Lower leg skin (tissue), 3 donors: ENCODE results near the gene EPHA2.

Source experiments
- POLR2A ChIP-seq, 2 donors: fragments of 450-650 bp; IDR thresholded peaks; one replicate each; pipeline ENCODE4 v1.6.1; 2016 to 2017; ENCODE audit warnings: antibody characterized with exemption in 2 of 2, mild to moderate bottlenecking in 1 of 2, moderate library complexity in 1 of 2
- TF ChIP-seq, protein P1 (sequence below), 3 donors: fragments of 450-650 bp; IDR thresholded peaks; one replicate each; pipeline ENCODE4 v1.5.1; 2016; ENCODE audit warnings: antibody characterized with exemption in 3 of 3, mild to moderate bottlenecking in 3 of 3, moderate library complexity in 2 of 3

DNA sequence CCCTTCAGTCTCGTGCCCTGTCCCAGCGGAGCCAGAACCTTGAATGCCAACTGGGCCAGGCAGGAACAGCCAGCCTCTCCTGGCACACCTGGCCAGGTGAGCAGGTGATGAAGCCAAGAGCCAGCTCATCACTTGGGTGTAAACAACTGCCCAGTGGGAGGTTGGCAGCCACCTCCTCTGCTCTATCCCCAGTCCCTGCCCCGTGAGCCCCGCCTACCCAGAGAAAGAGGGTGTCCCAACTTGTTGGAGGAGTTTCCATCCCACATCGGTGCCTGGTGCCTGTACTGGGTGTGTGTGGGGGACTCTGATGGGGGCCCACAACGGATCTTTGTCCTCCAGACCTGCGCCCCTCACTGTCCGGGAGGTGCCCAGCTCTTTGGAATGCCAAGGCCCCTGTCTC lies 64.6 kb downstream of the EPHA2 start:
- TF ChIP-seq, protein P1, sequence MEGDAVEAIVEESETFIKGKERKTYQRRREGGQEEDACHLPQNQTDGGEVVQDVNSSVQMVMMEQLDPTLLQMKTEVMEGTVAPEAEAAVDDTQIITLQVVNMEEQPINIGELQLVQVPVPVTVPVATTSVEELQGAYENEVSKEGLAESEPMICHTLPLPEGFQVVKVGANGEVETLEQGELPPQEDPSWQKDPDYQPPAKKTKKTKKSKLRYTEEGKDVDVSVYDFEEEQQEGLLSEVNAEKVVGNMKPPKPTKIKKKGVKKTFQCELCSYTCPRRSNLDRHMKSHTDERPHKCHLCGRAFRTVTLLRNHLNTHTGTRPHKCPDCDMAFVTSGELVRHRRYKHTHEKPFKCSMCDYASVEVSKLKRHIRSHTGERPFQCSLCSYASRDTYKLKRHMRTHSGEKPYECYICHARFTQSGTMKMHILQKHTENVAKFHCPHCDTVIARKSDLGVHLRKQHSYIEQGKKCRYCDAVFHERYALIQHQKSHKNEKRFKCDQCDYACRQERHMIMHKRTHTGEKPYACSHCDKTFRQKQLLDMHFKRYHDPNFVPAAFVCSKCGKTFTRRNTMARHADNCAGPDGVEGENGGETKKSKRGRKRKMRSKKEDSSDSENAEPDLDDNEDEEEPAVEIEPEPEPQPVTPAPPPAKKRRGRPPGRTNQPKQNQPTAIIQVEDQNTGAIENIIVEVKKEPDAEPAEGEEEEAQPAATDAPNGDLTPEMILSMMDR (IDR thresholded peaks at IDR 0.05): no peak
- no peak for TF ChIP-seq POLR2A (IDR thresholded peaks at IDR 0.05)
